SJSA1 (cell line): Measurements from ENCODE around the gene THAP4. TPM values are rescaled to one million over a fixed set of nuclear protein-coding genes. Genes with fewer than 3 reads are reported as not detected.
"Not testable (repeated sequence)": the region's sequence is repeated elsewhere in the genome, so short reads cannot be mapped to it uniquely, and the experiment has no call there.

Experiments
- DNase-seq, 2 experiments: peaks; one replicate each; pipeline ENCODE4 v3.0.0-alpha.2; 2015 to 2020; ENCODE audit warnings: low spot score in 2 of 2, low read depth in 1 of 2
- H3K27ac ChIP-seq: fragments of 250-450 bp; sonication (Bioruptor Pico); 2 replicates; pipeline ENCODE4 v1.5.1; 2020; ENCODE audit warnings: mild to moderate bottlenecking, moderate library complexity
- H3K27me3 ChIP-seq: fragments of 250-450 bp; sonication (Bioruptor Pico); replicated peaks from 2 replicates; pipeline ENCODE4 v1.5.1; 2020; ENCODE audit warnings: mild to moderate bottlenecking, moderate library complexity
- H3K36me3 ChIP-seq: fragments of 250-450 bp; sonication (Bioruptor Pico); 2 replicates; pipeline ENCODE4 v1.5.1; 2020; ENCODE audit warnings: mild to moderate bottlenecking
- H3K4me1 ChIP-seq: fragments of 250-450 bp; sonication (Bioruptor Pico); replicated peaks from 2 replicates; pipeline ENCODE4 v1.6.1; 2021; ENCODE audit warnings: mild to moderate bottlenecking
- H3K4me3 ChIP-seq: fragments of 250-450 bp; sonication (Bioruptor Pico); 2 replicates; pipeline ENCODE4 v1.5.1; 2020; ENCODE audit warnings: mild to moderate bottlenecking
- H3K9me3 ChIP-seq: fragments of 250-450 bp; sonication (Bioruptor Pico); replicated peaks from 2 replicates; pipeline ENCODE4 v1.5.1; 2020; ENCODE audit warnings: mild to moderate bottlenecking
- total RNA-seq: library from RNA; depleted of rRNA; stranded (reverse); fragments of >200 nt; shearing (Covaris generic); gene quantifications from 2 replicates; pipeline ENCODE4 v1.2.3, GENCODE V29; 2014

Gene THAP4
- total RNA-seq, 1 experiment from 2014 or later = 50.3 TPM

GRCh38 chr2:241603686-241604085 is 33.3 kb downstream of the THAP4 start:
- peaks cover 53% of the 10 kb centered on the region for H3K36me3 ChIP-seq
- DNase-seq = no peak
- H3K9me3 ChIP-seq = no peaks in the 10 kb centered on the region
- H3K4me1 ChIP-seq = no peaks in the 10 kb centered on the region
- H3K27ac ChIP-seq = no peak overlapping the region
- no peak overlapping the region for H3K4me3 ChIP-seq
- no peaks in the 10 kb centered on the region for H3K27me3 ChIP-seq

GRCh38 chr2:241602720-241603119 is 34.2 kb downstream of the THAP4 start:
- Histone ChIP-seq H3K9me3 (no peaks in the 10 kb centered on the region), H3K4me1 (no peaks in the 10 kb centered on the region), H3K4me3 (no peak overlapping the region), H3K36me3 (peaks cover 50% of the 10 kb centered on the region), H3K27me3 (no peaks in the 10 kb centered on the region), H3K27ac (no peak overlapping the region)
- no peak for DNase-seq

GRCh38 chr2:241601841-241602240 is 35.1 kb downstream of the THAP4 start:
- Histone ChIP-seq H3K4me1 (no peaks in the 10 kb centered on the region), H3K4me3 (no peak overlapping the region), H3K36me3 (peaks cover 59% of the 10 kb centered on the region), H3K9me3 (no peaks in the 10 kb centered on the region), H3K27me3 (no peaks in the 10 kb centered on the region), H3K27ac (no peak overlapping the region)
- no peak for DNase-seq

GRCh38 chr2:241599615-241600014 is 37.3 kb downstream of the THAP4 start:
- Histone ChIP-seq H3K4me3 (no peak overlapping the region), H3K36me3 (peaks cover 55% of the 10 kb centered on the region)
- no peak for DNase-seq

GRCh38 chr2:241598487-241598886 is 38.5 kb downstream of the THAP4 start:
- DNase-seq = no peak
- Histone ChIP-seq H3K4me1 (no peaks in the 10 kb centered on the region), H3K9me3 (no peaks in the 10 kb centered on the region), H3K27ac (no peak overlapping the region), H3K36me3 (peaks cover 57% of the 10 kb centered on the region), H3K27me3 (no peaks in the 10 kb centered on the region), H3K4me3 (no peak overlapping the region)

More at GRCh38 chr2:241599615-241600014, 37.3 kb downstream of the THAP4 start:
- Histone ChIP-seq H3K4me1 (no peaks in the 10 kb centered on the region), H3K9me3 (no peaks in the 10 kb centered on the region), H3K27ac (no peak overlapping the region), H3K27me3 (no peaks in the 10 kb centered on the region)

- no peaks in the 10 kb centered on the region for H3K27me3 ChIP-seq
- peaks cover 57% of the 10 kb centered on the region for H3K36me3 ChIP-seq
- H3K9me3 ChIP-seq = no peaks in the 10 kb centered on the region
- no peak overlapping the region for H3K4me3 ChIP-seq
- DNase-seq = no peak
- H3K27ac ChIP-seq = no peak overlapping the region
- H3K4me1 ChIP-seq = no peaks in the 10 kb centered on the region
These were observed 38.9 kb downstream of the THAP4 start for GRCh38 chr2:241598061-241598460.

GRCh38 chr2:241597561-241597960 is 39.4 kb downstream of the THAP4 start:
- no peaks in the 10 kb centered on the region for H3K9me3 ChIP-seq
- no peaks in the 10 kb centered on the region for H3K4me1 ChIP-seq
- DNase-seq = no peak
- no peak overlapping the region for H3K4me3 ChIP-seq
- no peaks in the 10 kb centered on the region for H3K27me3 ChIP-seq
- H3K27ac ChIP-seq = no peak overlapping the region
- peaks cover 53% of the 10 kb centered on the region for H3K36me3 ChIP-seq

GRCh38 chr2:241595600-241596140 is 41.3 kb downstream of the THAP4 start:
- Histone ChIP-seq H3K9me3 (no peaks in the 10 kb centered on the region), H3K27me3 (no peaks in the 10 kb centered on the region), H3K4me3 (no peak overlapping the region), H3K27ac (no peak overlapping the region), H3K4me1 (no peaks in the 10 kb centered on the region), H3K36me3 (peaks cover 54% of the 10 kb centered on the region)
- DNase-seq = no peak

- peaks cover 45% of the 10 kb centered on the region for H3K36me3 ChIP-seq
- no peaks in the 10 kb centered on the region for H3K27me3 ChIP-seq
- no peaks in the 10 kb centered on the region; the same call in 1 of the 2 replicates for H3K9me3 ChIP-seq
- no peak for DNase-seq
- H3K4me1 ChIP-seq = no peaks in the 10 kb centered on the region
- H3K27ac ChIP-seq = no peak overlapping the region
- H3K4me3 ChIP-seq = no peak overlapping the region
These were observed 43.7 kb downstream of the THAP4 start for GRCh38 chr2:241593271-241593670.

GRCh38 chr2:241592126-241592845 is 44.7 kb downstream of the THAP4 start:
- Histone ChIP-seq H3K4me3 (no peak overlapping the region), H3K27me3 (no peaks in the 10 kb centered on the region), H3K36me3 (peaks cover 46% of the 10 kb centered on the region), H3K27ac (no peak overlapping the region), H3K9me3 (peaks cover 2% of the 10 kb centered on the region; the same call in 1 of the 2 replicates), H3K4me1 (no peaks in the 10 kb centered on the region)
- DNase-seq = no peak

- DNase-seq, H3K4me1 ChIP-seq, H3K27ac ChIP-seq, H3K4me3 ChIP-seq, H3K27me3 ChIP-seq: not testable (repeated sequence)
- Histone ChIP-seq H3K36me3 (peaks cover 45% of the 10 kb centered on the region), H3K9me3 (peaks cover 13% of the 10 kb centered on the region; the same call in 1 of the 2 replicates)
These were observed 46.2 kb downstream of the THAP4 start for GRCh38 chr2:241590496-241591455.

- not testable (repeated sequence) for DNase-seq, H3K4me1 ChIP-seq, H3K27ac ChIP-seq, H3K4me3 ChIP-seq, H3K27me3 ChIP-seq
- peaks cover 45% of the 10 kb centered on the region for H3K36me3 ChIP-seq
- H3K9me3 ChIP-seq = peaks cover 19% of the 10 kb centered on the region
These were observed 47.1 kb downstream of the THAP4 start for GRCh38 chr2:241589863-241590262.

- Histone ChIP-seq H3K4me3 (no peak overlapping the region), H3K27ac (no peak overlapping the region), H3K36me3 (peaks cover 63% of the 10 kb centered on the region), H3K27me3 (no peaks in the 10 kb centered on the region), H3K9me3 (peaks cover 31% of the 10 kb centered on the region), H3K4me1 (no peaks in the 10 kb centered on the region)
- DNase-seq = no peak
These were observed 50.2 kb downstream of the THAP4 start for GRCh38 chr2:241586564-241587264.
